ENCODE measurements around the gene ATF4. TPM values are rescaled to one million over a fixed set of nuclear protein-coding genes. Genes with fewer than 3 reads are reported as not detected.
"Not testable (repeated sequence)": the region's sequence is repeated elsewhere in the genome, so short reads cannot be mapped to it uniquely, and the experiment has no call there.

Gene ATF4
- total RNA-seq, 1 experiment from 2014 or later = 177 TPM

DNA sequence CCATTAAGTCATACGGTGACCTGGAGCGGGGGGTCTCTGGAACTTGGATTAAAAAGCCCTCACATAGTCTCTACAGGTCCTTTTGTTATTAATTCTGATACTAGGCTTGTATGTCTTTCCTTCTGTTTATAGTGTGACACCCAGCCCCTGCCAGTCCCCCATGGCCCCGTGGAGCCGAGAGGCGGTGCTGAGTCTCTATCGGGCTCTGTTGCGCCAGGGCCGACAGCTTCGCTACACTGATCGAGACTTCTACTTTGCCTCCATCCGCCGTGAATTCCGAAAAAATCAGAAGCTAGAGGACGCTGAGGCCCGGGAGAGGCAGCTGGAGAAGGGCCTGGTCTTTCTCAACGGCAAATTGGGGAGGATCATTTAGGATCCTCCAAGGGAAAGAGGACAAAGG lies 16.3 kb upstream of the ATF4 start:
- intact Hi-C loops (cut with micrococcal nuclease; ENCODE audit: unreplicated experiment) = no loop called here
- CTCF ChIA-PET = no interaction called here

DNA sequence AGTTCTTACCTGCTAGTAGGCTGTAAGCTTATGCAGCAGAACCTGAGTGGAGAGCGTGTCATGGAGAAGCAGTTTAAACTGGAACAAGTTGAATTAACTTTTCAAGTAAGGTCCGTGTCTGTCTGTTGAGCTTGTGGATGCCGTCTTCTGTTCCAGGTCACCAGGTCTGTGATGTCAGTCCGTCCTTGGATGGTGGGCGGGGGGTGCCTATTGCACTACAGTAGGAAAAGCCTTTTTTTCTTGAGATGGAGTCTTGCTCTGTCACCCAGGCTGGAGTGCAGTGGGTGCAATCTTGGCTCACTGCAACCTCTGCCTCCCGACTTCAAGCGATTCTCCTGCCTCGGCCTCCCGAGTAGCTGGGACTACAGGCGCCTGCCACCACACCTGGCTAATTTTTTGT lies 13.3 kb upstream of the ATF4 start:
- intact Hi-C loops (cut with micrococcal nuclease; ENCODE audit: unreplicated experiment); H3K27me3 ChIP-seq (ENCODE audit: control insufficient read depth, insufficient read depth, low read length); H3K27ac ChIP-seq (ENCODE audit: low read length); in situ Hi-C loops (cut with HindIII; ENCODE audit: low pct_unique_long_range_greater_than_20kb, low sequenced_read_pairs); POLR2A ChIA-PET; H3K9me3 ChIP-seq (ENCODE audit: control insufficient read depth, insufficient read depth, low read depth, low read length); H3K36me3 ChIP-seq (ENCODE audit: control insufficient read depth, insufficient read depth, low read length); ATAC-seq; BruUV-seq (replicated peaks); H3K4me3 ChIP-seq (ENCODE audit: low read depth in 2 of 2, low read length in 2 of 2); DNase-seq (ENCODE audit: low read depth, low spot score); H3K4me1 ChIP-seq (ENCODE audit: control insufficient read depth, insufficient read depth, low read length); CTCF ChIA-PET: not testable (repeated sequence)

More for the DNA sequence above, 16.3 kb upstream of the ATF4 start:
- Histone ChIP-seq H3K27ac (ENCODE audit: low read length) (no peak overlapping the region), H3K27me3 (ENCODE audit: control insufficient read depth, insufficient read depth, low read length) (no peaks in the 10 kb centered on the region), H3K4me1 (ENCODE audit: control insufficient read depth, insufficient read depth, low read length) (peaks cover 16% of the 10 kb centered on the region), H3K36me3 (ENCODE audit: control insufficient read depth, insufficient read depth, low read length) (peaks cover 10% of the 10 kb centered on the region), H3K9me3 (ENCODE audit: control insufficient read depth, insufficient read depth, low read depth, low read length) (no peaks in the 10 kb centered on the region), H3K4me3 (ENCODE audit: low read depth in 2 of 2, low read length in 2 of 2) (no peak overlapping the region)
- no peak for ATAC-seq
- in situ Hi-C loops (cut with HindIII; ENCODE audit: low pct_unique_long_range_greater_than_20kb, low sequenced_read_pairs) = no loop called here
- TF ChIP-seq, protein P1, sequence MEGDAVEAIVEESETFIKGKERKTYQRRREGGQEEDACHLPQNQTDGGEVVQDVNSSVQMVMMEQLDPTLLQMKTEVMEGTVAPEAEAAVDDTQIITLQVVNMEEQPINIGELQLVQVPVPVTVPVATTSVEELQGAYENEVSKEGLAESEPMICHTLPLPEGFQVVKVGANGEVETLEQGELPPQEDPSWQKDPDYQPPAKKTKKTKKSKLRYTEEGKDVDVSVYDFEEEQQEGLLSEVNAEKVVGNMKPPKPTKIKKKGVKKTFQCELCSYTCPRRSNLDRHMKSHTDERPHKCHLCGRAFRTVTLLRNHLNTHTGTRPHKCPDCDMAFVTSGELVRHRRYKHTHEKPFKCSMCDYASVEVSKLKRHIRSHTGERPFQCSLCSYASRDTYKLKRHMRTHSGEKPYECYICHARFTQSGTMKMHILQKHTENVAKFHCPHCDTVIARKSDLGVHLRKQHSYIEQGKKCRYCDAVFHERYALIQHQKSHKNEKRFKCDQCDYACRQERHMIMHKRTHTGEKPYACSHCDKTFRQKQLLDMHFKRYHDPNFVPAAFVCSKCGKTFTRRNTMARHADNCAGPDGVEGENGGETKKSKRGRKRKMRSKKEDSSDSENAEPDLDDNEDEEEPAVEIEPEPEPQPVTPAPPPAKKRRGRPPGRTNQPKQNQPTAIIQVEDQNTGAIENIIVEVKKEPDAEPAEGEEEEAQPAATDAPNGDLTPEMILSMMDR (IDR thresholded peaks at IDR 0.05) = no peak
- no peak for DNase-seq (ENCODE audit: low read depth, low spot score)
- POLR2A ChIA-PET = interaction anchor here (0.6 kb wide), 1 partner anchor 8 kb away, joined by 3 read pairs; no protein-coding TSS in a partner anchor
- no TSS peak for BruUV-seq (replicated peaks)

DNA sequence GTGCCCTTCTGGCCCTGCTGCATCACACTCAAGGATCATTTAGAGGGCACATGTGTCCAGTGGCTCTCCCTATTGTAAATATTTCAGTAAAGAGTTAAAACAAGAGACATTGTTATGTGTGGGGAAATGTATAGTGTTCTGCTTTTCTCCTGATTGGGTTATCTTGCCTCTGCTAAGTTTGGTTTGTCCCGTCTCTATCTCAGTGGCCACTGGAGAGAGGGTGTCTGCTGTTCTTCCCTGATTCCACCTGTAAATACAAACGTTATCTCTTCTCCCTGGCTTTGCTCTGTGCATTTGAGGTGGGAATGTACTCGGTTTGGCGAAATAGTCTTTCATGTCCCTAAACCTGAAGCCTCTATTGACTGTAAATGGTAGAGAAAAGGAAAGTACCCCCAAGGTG lies 12.0 kb upstream of the ATF4 start:
- ChIA-PET POLR2A (no interaction called here), CTCF (no interaction called here)
- intact Hi-C loops (cut with micrococcal nuclease; ENCODE audit: unreplicated experiment) = no loop called here
- Histone ChIP-seq H3K9me3 (ENCODE audit: control insufficient read depth, insufficient read depth, low read depth, low read length) (no peaks in the 10 kb centered on the region), H3K36me3 (ENCODE audit: control insufficient read depth, insufficient read depth, low read length) (peaks cover 5% of the 10 kb centered on the region), H3K4me3 (ENCODE audit: low read depth in 2 of 2, low read length in 2 of 2) (no peak overlapping the region), H3K4me1 (ENCODE audit: control insufficient read depth, insufficient read depth, low read length) (peaks cover 3% of the 10 kb centered on the region), H3K27me3 (ENCODE audit: control insufficient read depth, insufficient read depth, low read length) (no peaks in the 10 kb centered on the region), H3K27ac (ENCODE audit: low read length) (no peak overlapping the region)
- DNase-seq (ENCODE audit: low read depth, low spot score) = no peak
- in situ Hi-C loops (cut with HindIII; ENCODE audit: low pct_unique_long_range_greater_than_20kb, low sequenced_read_pairs) = no loop called here
- ATAC-seq = no peak
- no peak for TF ChIP-seq SIN3A (IDR thresholded peaks at IDR 0.05; ENCODE audit: borderline replicate concordance, insufficient read depth, low read depth, low read length)
- TF ChIP-seq, protein P2, sequence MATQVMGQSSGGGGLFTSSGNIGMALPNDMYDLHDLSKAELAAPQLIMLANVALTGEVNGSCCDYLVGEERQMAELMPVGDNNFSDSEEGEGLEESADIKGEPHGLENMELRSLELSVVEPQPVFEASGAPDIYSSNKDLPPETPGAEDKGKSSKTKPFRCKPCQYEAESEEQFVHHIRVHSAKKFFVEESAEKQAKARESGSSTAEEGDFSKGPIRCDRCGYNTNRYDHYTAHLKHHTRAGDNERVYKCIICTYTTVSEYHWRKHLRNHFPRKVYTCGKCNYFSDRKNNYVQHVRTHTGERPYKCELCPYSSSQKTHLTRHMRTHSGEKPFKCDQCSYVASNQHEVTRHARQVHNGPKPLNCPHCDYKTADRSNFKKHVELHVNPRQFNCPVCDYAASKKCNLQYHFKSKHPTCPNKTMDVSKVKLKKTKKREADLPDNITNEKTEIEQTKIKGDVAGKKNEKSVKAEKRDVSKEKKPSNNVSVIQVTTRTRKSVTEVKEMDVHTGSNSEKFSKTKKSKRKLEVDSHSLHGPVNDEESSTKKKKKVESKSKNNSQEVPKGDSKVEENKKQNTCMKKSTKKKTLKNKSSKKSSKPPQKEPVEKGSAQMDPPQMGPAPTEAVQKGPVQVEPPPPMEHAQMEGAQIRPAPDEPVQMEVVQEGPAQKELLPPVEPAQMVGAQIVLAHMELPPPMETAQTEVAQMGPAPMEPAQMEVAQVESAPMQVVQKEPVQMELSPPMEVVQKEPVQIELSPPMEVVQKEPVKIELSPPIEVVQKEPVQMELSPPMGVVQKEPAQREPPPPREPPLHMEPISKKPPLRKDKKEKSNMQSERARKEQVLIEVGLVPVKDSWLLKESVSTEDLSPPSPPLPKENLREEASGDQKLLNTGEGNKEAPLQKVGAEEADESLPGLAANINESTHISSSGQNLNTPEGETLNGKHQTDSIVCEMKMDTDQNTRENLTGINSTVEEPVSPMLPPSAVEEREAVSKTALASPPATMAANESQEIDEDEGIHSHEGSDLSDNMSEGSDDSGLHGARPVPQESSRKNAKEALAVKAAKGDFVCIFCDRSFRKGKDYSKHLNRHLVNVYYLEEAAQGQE (IDR thresholded peaks at IDR 0.05; ENCODE audit: insufficient read depth in 1 of 2, low read depth in 2 of 2, low read length in 1 of 2) = no peak
- TF ChIP-seq TCF7L2 (IDR thresholded peaks at IDR 0.05; ENCODE audit: low read depth, low read length) = no peak
- no peak for TF ChIP-seq POLR2AphosphoS5 (IDR thresholded peaks at IDR 0.05; ENCODE audit: low read depth, low read length)
- TF ChIP-seq, protein P1 (IDR thresholded peaks at IDR 0.05) = no peak
- no TSS peak for BruUV-seq (replicated peaks)

Data from Panc1 (cell line).